Neural crest cell (in vitro differentiated cells): ENCODE measurements around the gene TMEM114. TPM values are rescaled to one million over a fixed set of nuclear protein-coding genes. Genes with fewer than 3 reads are reported as not detected.

Experiments used
- DNase-seq: peaks from one replicate; pipeline ENCODE4 v3.0.0; 2021; ENCODE audit warnings: low read depth, mixed read lengths, low spot score
- H3K27ac Mint-ChIP-seq: one replicate; pipeline ENCODE4 v1.8.0; 2021; ENCODE audit warnings: mild to moderate bottlenecking, mixed read lengths; ENCODE audit not compliant: unreplicated experiment
- H3K27me3 Mint-ChIP-seq: 2 replicates; pipeline ENCODE4 v1.8.0; 2021; ENCODE audit warnings: low read depth, mild to moderate bottlenecking, mixed read lengths
- H3K36me3 Mint-ChIP-seq: 2 replicates; pipeline ENCODE4 v1.8.0; 2021; ENCODE audit warnings: low read depth, mild to moderate bottlenecking, mixed read lengths
- H3K4me1 Mint-ChIP-seq: 2 replicates; pipeline ENCODE4 v1.8.0; 2021; ENCODE audit warnings: mixed read lengths
- H3K4me3 Mint-ChIP-seq: one replicate; pipeline ENCODE4 v1.8.0; 2021; ENCODE audit warnings: mild to moderate bottlenecking, mixed read lengths
- H3K9me3 Mint-ChIP-seq: 2 replicates; pipeline ENCODE4 v1.8.0; 2021; ENCODE audit warnings: mixed read lengths
- long read RNA-seq: library from polyadenylated mRNA; unstranded; transcript quantifications from one replicate; pipeline ENCODE4 v2.0.0, GENCODE V29; 2020
- total RNA-seq: library from RNA; stranded (reverse); gene quantifications from 2 replicates; pipeline ENCODE4 v1.2.1, GENCODE V29; 2021
- TF ChIP-seq, protein P1 (sequence below): fragments of 200-600 bp; sonication (generic); conservative IDR thresholded peaks from 2 replicates; pipeline ENCODE4 v1.5.0; 2021; ENCODE audit warnings: antibody characterized with exemption, mild to moderate bottlenecking

TMEM114 gene
- not detected in 2 replicates for total RNA-seq
- long read RNA-seq: 0 reads

DNA sequence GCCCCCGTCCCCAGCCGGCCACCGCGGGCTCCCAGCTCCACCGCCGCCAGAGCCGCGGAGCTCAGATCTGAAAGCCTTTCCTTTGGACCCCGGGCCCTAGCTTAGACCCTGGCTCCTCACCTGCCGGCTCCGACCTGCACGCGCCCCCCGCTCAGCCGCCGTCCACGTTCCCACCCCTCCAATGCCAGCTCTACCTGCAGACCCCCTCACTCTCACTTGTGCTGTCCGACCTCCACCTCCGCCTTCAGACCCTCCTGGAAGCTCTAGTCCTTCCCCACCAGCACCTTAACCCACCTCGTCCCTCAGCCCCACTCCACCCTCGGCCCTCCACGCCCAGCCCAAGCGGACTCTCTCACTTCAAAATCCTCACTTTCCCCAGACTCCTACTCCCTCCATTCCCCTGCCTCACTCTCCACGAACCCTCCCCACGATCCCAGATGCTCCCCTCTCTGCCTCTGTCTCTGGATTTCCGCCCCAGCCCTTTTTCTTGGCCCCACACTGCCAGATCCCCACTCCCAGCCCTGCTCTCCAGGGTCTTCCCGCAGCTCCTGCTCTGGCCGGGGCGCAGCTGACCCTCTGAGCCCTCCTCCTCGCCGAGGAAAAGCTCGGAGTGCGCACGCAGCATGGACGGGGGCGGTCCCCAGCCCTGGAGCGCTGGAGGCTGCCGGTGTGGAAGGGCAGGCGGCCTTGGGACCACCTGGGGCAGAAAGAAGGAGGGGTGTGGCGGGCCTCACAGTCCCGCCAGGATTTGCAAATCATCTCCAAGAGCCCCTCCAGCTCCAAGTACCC lies at the start of gene TMEM114:
TMEM114 (minus strand) TSS at position 612 of the 789 bp plus-strand sequence. CDS start 673 bp downstream, outside the sequence.
- H3K9me3 Mint-ChIP-seq: no peaks in the 10 kb centered on the region
- H3K4me1 Mint-ChIP-seq: peaks cover 11% of the 10 kb centered on the region
- no peaks in the 10 kb centered on the region for H3K36me3 Mint-ChIP-seq
- no peak within 1 kb of the TSS for H3K27ac Mint-ChIP-seq
- H3K4me3 Mint-ChIP-seq: peak within 1 kb of the TSS; percentile 29
- peaks cover 51% of the 10 kb centered on the region for H3K27me3 Mint-ChIP-seq
- no peak for DNase-seq
- TF ChIP-seq, protein P1, sequence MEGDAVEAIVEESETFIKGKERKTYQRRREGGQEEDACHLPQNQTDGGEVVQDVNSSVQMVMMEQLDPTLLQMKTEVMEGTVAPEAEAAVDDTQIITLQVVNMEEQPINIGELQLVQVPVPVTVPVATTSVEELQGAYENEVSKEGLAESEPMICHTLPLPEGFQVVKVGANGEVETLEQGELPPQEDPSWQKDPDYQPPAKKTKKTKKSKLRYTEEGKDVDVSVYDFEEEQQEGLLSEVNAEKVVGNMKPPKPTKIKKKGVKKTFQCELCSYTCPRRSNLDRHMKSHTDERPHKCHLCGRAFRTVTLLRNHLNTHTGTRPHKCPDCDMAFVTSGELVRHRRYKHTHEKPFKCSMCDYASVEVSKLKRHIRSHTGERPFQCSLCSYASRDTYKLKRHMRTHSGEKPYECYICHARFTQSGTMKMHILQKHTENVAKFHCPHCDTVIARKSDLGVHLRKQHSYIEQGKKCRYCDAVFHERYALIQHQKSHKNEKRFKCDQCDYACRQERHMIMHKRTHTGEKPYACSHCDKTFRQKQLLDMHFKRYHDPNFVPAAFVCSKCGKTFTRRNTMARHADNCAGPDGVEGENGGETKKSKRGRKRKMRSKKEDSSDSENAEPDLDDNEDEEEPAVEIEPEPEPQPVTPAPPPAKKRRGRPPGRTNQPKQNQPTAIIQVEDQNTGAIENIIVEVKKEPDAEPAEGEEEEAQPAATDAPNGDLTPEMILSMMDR: no peak

DNA sequence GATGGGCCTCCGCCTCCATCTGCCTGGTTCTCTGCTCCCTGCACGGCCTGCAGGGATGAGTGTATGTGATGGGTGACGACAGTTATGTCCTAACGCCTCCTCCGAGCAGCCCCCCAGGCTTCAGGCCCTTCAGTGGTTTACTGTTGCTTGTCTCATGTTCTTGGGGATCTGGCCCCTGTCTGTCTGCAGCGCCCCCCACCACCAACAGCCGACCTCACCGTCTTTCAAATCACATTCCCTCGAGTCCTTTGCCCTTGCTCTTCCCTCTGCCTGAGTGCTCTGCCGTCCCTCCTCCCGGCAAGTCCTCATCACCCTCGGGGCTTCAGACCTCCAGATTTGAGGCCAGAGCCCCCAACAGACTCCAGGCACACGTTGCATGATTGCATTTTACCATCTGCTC lies 49.4 kb upstream of the TMEM114 start:
- TF ChIP-seq, protein P1: no peak
- Mint-ChIP-seq H3K9me3 (no peaks in the 10 kb centered on the region), H3K36me3 (peaks cover 37% of the 10 kb centered on the region), H3K27ac (no peak overlapping the region), H3K4me1 (no peaks in the 10 kb centered on the region), H3K4me3 (no peak overlapping the region), H3K27me3 (no peaks in the 10 kb centered on the region)
- no peak for DNase-seq

DNA sequence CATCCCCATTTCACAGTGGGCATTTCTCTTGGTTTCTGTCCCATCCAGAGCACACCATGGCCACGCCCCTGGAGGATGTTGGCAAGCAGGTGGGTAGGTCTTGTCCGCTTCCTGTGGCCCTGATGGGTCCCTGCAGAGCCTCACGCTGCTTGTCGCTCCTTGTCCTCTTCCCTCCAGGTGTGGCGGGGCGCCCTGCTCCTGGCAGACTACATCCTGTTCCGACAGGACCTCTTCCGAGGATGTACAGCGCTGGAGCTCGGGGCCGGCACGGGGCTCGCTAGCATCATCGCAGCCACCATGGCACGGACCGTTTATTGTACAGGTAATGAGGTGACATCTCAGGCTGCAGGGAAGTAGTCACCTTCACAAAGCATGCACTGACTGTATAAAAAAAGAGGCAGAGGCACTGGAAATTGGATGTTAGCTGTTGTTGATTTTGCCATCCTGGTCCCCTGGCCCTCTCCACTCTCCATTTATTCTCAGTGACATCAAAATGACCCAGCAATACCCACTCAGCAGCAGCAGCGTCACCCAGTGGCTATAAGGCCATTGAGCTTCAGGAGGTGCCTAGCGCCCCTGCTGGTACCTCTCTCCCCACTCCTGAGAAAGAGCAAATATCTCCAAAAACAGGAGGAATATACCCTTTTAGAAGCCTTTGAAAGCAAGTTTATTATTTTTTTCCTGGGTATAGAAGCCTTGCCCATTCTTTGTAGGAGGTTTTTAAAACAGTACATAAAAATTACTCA lies 44.9 kb upstream of the TMEM114 start:
- Mint-ChIP-seq H3K4me1 (peaks cover 7% of the 10 kb centered on the region), H3K36me3 (peaks cover 14% of the 10 kb centered on the region), H3K27me3 (no peaks in the 10 kb centered on the region), H3K27ac (no peak overlapping the region), H3K4me3 (no peak overlapping the region), H3K9me3 (no peaks in the 10 kb centered on the region)
- TF ChIP-seq, protein P1: peak; percentile 71
- peak; percentile 31 for DNase-seq

DNA sequence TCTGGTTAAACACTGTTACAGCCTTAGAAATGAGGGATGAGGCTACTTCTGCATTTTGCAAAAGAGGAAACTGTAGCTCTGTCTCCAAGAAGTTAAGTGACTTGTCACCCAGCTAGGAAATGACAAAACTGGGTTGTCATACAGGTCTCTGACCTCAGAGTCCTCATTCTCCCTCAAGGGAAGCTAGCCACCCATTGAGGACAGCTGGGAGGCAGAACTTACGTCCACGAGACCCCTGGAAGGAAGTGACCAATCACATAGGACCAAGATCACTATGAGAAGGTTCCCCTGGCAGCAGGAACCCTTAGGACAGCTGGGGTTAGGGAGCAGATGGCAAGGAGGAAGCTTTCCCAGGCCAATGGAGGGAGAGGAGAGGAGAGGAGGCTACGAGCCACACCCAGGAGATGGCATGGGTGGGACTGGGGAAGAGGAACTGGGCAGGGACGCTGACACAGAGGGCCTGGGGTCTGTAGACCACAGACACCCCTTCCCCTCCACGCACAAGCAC lies 42.4 kb upstream of the TMEM114 start:
- Mint-ChIP-seq H3K36me3 (peaks cover 22% of the 10 kb centered on the region), H3K9me3 (no peaks in the 10 kb centered on the region), H3K27me3 (no peaks in the 10 kb centered on the region), H3K4me3 (no peak overlapping the region), H3K4me1 (peaks cover 7% of the 10 kb centered on the region), H3K27ac (no peak overlapping the region)
- TF ChIP-seq, protein P1: no peak
- DNase-seq: no peak

DNA sequence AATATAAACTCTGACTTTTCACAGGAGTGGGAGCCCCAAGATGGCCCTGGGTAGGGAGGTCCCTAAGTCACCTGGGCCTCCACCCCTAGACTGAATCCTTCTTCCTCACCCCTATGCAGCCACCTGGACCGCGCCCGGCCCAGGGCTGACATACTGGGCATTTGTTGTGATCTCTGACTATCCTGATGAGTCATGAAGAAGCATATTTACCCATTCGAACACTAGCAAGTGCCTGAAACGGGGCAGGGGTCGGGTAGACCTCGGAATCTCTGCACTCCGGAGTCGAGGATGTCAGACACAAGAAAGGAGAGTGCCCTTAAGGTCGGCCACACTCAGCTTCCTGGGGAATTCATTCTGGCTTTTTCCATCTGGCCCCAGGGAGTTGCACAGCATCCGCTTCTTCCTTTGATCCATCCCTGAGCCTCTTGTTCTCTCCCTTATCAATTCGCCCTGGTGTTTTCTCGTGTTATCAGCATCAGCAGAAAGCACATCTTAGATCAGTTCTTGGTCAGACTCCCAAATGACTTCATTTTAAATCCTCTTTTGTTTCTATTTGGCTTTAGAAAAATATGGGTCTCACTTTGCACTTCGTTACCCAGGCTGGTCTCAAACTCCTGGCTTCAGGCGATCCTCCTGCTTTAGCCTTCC lies 41.6 kb upstream of the TMEM114 start:
- peaks cover 24% of the 10 kb centered on the region for H3K36me3 Mint-ChIP-seq
- no peaks in the 10 kb centered on the region for H3K27me3 Mint-ChIP-seq
- TF ChIP-seq, protein P1: no peak
- no peaks in the 10 kb centered on the region for H3K9me3 Mint-ChIP-seq
- H3K4me1 Mint-ChIP-seq: peaks cover 7% of the 10 kb centered on the region
- no peak for DNase-seq
- H3K4me3 Mint-ChIP-seq: peak overlapping the region; percentile 5
- H3K27ac Mint-ChIP-seq: peak overlapping the region; percentile 7
